ENCODE measurements around the gene CIB4. TPM values are rescaled to one million over a fixed set of nuclear protein-coding genes. Genes with fewer than 3 reads are reported as not detected.

Gene CIB4
- total RNA-seq, 1 experiment from 2014 or later: not detected

- no peaks in the 10 kb centered on the region for H3K27me3 ChIP-seq
- no peak overlapping the region for H3K4me3 ChIP-seq
- DNase-seq: no peak
- H3K36me3 ChIP-seq: no peaks in the 10 kb centered on the region
- no peaks in the 10 kb centered on the region for H3K9me3 ChIP-seq
These were observed 99.0 kb downstream of the CIB4 start for GRCh38 chr2:26542194-26542455.

- DNase-seq: no peak
- no peak overlapping the region for H3K4me3 ChIP-seq
- no peaks in the 10 kb centered on the region for H3K9me3 ChIP-seq
- H3K36me3 ChIP-seq: no peaks in the 10 kb centered on the region
- H3K27me3 ChIP-seq: no peaks in the 10 kb centered on the region
These were observed 99.6 kb downstream of the CIB4 start for GRCh38 chr2:26541401-26542193.

GRCh38 chr2:26540961-26541360, 100.2 kb downstream of the CIB4 start:
- H3K36me3 ChIP-seq: no peaks in the 10 kb centered on the region
- no peaks in the 10 kb centered on the region for H3K27me3 ChIP-seq
- no peaks in the 10 kb centered on the region for H3K9me3 ChIP-seq
- DNase-seq: no peak
- H3K4me3 ChIP-seq: no peak overlapping the region

DNA sequence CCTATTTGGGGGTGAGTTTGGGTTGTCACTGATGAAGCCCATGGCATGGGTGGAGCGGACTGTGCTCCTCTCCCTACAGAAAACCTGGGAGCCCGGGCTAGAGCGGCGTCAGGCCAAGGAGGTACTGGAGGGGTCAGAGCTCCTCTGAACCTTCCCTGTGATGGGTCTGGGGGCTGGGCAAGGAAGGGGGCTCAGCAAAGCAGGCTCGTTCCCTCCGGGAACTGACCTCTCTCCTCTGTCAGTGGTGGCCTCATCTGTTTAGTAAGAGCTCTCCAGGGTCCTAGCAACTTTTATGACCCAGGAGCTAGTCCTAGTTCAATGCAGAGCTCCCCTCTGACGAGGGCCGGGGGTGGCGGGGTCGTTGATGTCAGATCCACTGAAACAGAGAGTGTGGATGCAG, 100.9 kb downstream of the CIB4 start:
- no peaks in the 10 kb centered on the region for H3K27me3 ChIP-seq

GRCh38 chr2:26537826-26538475, 103.2 kb downstream of the CIB4 start:
- DNase-seq: no peak
- H3K4me3 ChIP-seq: no peak overlapping the region
- no peaks in the 10 kb centered on the region for H3K9me3 ChIP-seq

More for the DNA sequence above, 100.9 kb downstream of the CIB4 start:
- no peak for DNase-seq
- Histone ChIP-seq H3K36me3 (no peaks in the 10 kb centered on the region), H3K4me3 (no peak overlapping the region), H3K9me3 (no peaks in the 10 kb centered on the region)

GRCh38 chr2:26537069-26537825, 103.9 kb downstream of the CIB4 start:
- H3K4me3 ChIP-seq: no peak overlapping the region
- no peak for DNase-seq

More at GRCh38 chr2:26537826-26538475, 103.2 kb downstream of the CIB4 start:
- no peaks in the 10 kb centered on the region for H3K27me3 ChIP-seq
- no peaks in the 10 kb centered on the region for H3K36me3 ChIP-seq

GRCh38 chr2:26536371-26537068, 104.6 kb downstream of the CIB4 start:
- H3K27me3 ChIP-seq: no peaks in the 10 kb centered on the region
- DNase-seq: no peak
- no peaks in the 10 kb centered on the region for H3K36me3 ChIP-seq
- H3K9me3 ChIP-seq: no peaks in the 10 kb centered on the region
- no peak overlapping the region for H3K4me3 ChIP-seq

More at GRCh38 chr2:26537069-26537825, 103.9 kb downstream of the CIB4 start:
- Histone ChIP-seq H3K36me3 (no peaks in the 10 kb centered on the region), H3K9me3 (no peaks in the 10 kb centered on the region), H3K27me3 (no peaks in the 10 kb centered on the region)

GRCh38 chr2:26535663-26536275, 105.4 kb downstream of the CIB4 start:
- Histone ChIP-seq H3K27me3 (no peaks in the 10 kb centered on the region), H3K36me3 (no peaks in the 10 kb centered on the region), H3K9me3 (no peaks in the 10 kb centered on the region), H3K4me3 (no peak overlapping the region)
- DNase-seq: no peak

- Histone ChIP-seq H3K4me3 (no peak overlapping the region), H3K36me3 (no peaks in the 10 kb centered on the region), H3K9me3 (no peaks in the 10 kb centered on the region), H3K27me3 (no peaks in the 10 kb centered on the region)
- no peak for DNase-seq
These were observed 106.1 kb downstream of the CIB4 start for GRCh38 chr2:26534865-26535662.

DNA sequence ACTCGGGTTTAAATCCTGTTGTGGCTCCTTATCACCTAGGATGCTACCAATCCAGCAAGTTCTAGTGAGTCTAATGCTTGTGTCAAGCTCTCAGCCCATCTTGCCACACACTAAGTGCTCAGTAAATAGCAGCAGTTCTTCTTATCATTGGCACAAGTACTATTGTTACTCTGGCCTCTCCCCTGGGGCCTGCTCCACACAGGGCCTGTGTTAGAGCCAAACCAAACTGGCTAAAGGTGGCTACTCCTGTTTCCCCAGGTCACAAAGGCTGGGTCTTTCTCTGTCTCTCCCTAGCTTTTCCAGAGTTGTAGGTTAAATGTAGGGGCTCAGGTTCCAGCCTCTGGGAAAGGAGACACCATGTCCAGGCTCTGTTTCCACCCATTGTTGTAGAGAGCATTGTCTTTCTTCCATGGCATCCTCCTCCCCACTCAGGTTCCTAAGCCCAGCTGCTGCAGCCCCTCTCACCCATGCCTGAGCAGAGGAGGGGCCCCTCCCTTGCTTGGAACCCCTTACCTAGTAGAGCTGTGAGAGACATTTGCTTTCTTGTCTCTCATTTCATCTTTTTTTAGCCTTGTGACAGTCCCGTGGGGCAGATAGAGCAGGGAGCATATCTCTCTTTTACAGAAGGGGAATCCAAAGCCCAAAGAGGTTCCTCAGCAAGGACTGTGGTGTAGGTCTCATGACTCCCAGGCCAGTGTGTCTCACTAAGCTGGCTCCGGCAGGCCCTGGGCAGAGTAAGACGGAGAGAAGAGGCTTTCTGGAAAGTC, 106.9 kb downstream of the CIB4 start:
- H3K4me3 ChIP-seq: no peak overlapping the region
- H3K9me3 ChIP-seq: no peaks in the 10 kb centered on the region
- H3K36me3 ChIP-seq: no peaks in the 10 kb centered on the region
- no peaks in the 10 kb centered on the region for H3K27me3 ChIP-seq
- DNase-seq: no peak

GRCh38 chr2:26533661-26534060, 107.5 kb downstream of the CIB4 start:
- no peak for DNase-seq
- no peak overlapping the region for H3K4me3 ChIP-seq
- no peaks in the 10 kb centered on the region for H3K9me3 ChIP-seq
- no peaks in the 10 kb centered on the region for H3K27me3 ChIP-seq
- H3K36me3 ChIP-seq: no peaks in the 10 kb centered on the region

DNA sequence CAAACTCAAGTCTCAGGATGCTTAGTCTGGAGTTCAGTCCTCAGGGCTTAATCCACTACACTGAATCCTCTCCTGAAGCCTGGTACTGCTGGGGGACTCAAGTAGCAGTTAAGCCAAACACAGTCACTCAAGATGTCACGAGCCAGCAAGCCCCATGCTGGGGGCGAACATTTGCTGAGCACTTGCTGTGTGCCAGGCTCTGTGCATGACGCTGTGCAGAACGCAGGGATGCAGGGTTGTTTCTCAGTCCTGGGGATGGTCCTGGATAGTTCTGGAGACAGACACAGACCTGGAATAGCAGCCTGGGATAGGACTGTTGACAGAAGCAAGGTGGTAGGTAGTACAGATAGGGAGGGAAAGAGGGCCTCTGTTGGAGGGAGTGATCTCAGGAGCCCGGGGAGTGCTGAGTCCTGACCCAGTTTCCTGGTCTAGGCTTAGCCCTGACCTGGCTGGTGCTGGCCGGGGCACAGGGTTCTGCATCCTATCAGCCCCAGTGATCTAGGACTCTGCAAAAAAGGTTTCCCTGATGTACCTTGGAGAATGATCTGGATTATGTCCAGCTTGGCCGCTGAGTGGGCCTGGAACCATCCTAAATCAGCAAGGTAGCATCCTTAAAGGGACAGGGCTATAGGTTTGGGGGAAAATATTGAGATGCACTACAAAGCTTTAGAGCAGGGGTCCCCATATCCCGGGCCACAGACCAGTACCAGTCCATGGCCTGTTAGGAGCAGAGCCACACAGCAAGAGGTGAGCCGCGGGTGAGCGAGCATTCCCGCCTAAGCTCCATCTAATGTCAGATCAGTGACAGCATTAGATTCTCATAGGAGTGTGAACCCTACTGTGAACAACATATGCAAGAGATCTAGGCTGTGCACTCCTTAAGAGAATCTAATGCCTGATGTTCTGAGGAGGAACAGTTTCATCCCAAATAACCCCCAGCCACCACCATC, 108.6 kb downstream of the CIB4 start:
- no peak for DNase-seq
- H3K27me3 ChIP-seq: no peaks in the 10 kb centered on the region
- no peak overlapping the region for H3K4me3 ChIP-seq
- H3K9me3 ChIP-seq: no peaks in the 10 kb centered on the region
- no peaks in the 10 kb centered on the region for H3K36me3 ChIP-seq

Measured in MG63 (cell line).